GM18498 (cell line): ENCODE results near the gene ZNF763.
A peak's percentile ranks its signal among the peaks of the same experiment; 100 is the strongest.
"Not testable (repeated sequence)": the region's sequence is repeated elsewhere in the genome, so short reads cannot be mapped to it uniquely, and the experiment has no call there.

Experiments
- ATAC-seq: cut with Tn5 transposase; IDR thresholded peaks from one replicate; pipeline ENCODE4 v1.9.1; 2021; ENCODE audit warnings: mild to moderate bottlenecking, moderate library complexity; ENCODE audit not compliant: unreplicated experiment

ZNF763 gene

DNA sequence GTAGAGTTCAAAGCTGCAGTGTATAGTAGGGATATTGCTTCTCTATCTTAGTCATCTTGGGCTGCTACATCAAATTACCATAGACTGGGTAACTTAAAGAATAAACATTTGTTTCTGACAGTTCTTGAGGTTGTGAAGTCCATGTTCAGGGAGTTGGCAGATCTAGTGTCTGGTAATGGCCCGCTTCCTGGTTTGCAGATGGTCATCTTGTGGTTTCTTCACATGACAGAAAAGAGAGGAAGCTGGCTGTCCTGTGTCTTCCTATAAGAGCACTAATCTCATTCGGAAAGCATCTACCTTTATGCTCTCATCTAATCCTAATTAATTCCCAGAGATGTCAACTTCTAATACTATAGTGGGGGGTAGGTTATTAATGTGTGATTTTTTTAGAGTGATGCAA, 6.2 kb downstream of the ZNF763 start:
- ATAC-seq: no peak

DNA sequence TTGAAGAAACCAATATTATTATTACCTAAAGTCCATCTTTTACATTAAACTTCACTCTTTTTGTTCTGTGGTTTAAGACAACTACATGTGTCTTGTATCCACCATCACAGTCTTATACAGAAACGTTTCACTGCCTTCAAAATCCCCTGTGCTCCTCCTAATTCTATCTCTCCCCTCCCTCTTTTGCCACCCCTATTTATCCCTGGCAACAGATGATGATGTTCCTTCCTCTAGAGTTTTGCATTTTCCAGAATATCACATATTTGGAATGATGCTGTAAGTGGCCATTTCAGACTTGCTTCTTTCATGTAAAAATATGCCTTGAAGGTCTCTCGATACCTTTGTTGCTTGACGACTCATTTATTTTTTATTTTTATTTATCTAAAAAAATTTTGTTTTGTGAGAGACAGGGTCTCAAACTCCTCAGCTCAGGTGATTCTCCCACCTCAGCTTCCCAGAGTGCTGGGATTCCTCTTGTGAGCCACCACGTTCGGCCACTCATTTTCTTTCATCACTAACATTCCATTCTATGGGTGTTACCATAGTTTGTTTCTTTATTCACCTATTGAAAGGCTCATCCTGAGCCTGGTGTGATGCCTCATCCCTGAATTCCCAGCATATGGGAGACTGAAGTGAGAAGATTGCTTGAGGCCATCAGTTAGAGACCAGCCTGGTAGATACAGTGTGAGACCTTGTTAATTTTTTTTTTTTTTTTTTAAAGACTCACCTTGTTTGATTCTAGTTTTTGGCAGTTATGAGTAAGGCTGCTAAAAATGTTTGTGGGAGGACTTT, 8.4 kb downstream of the ZNF763 start:
- no peak for ATAC-seq

DNA sequence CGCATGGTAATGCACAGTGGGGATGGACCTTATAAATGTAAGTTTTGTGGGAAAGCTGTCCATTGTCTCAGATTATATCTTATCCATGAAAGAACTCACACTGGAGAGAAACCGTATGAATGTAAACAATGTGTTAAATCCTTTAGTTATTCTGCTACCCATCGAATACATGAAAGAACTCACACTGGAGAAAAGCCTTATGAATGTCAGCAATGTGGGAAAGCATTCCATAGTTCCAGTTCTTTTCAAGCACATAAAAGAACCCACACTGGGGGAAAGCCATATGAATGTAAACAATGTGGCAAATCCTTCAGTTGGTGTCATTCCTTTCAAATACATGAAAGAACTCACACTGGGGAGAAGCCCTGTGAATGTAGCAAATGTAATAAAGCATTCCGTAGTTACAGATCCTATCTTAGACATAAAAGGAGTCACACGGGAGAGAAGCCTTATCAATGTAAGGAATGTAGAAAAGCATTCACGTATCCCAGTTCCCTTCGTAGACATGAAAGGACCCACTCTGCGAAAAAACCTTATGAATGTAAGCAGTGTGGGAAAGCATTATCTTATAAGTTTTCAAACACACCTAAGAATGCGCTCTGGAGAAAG, 13.8 kb downstream of the ZNF763 start:
- ATAC-seq: no peak

DNA sequence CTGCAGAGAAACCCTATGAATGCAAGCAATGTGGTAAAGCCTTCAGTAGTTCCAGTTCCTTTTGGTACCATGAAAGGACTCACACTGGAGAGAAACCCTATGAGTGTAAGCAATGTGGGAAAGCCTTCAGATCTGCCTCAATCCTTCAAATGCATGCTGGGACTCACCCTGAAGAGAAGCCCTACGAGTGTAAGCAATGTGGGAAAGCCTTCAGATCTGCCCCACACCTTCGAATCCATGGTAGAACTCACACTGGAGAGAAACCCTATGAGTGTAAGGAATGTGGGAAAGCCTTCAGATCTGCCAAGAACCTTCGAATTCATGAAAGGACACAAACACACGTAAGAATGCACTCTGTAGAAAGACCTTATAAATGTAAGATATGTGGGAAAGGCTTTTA, 14.7 kb downstream of the ZNF763 start:
- ATAC-seq: no peak

DNA sequence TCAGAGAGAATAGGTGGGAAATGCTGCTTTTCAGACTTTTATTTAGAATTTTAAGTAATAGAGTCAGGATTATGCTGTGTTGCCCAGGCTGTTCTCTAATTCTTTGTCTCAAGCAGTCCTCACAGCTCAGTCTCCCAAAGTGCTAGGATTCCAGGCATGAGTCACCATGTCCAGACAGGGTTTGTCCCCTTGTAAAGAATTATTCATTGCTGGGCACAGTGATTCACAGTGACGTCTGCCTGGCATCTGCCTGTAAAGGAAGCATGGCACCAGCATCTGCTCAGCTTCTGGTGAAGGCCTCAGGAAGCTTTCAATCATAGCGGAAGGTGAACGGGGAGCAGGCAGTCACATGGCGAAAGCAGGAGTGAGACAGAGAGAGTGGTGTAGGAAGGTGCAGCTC, 17.7 kb downstream of the ZNF763 start:
- ATAC-seq: no peak

DNA sequence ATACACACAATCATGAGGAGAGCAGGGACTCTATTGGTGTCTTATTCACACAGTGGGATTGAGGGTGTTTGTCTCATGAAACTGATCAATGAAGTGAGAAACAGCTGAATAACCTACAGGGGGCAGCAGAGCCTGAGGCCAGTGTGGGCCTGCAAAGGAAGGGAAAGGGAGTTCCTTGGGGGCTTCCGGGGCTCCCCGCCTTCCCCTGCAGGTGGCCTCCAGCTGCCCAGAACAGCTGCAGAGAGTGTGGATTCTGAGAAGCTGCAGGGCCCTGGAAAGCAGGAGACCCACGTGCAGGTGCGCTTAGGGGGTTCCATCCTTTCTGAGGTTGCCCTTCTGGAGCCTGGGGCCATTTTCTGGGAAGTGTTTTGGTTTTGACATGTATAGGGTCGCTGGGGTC, 20.1 kb downstream of the ZNF763 start:
- ATAC-seq: no peak

DNA sequence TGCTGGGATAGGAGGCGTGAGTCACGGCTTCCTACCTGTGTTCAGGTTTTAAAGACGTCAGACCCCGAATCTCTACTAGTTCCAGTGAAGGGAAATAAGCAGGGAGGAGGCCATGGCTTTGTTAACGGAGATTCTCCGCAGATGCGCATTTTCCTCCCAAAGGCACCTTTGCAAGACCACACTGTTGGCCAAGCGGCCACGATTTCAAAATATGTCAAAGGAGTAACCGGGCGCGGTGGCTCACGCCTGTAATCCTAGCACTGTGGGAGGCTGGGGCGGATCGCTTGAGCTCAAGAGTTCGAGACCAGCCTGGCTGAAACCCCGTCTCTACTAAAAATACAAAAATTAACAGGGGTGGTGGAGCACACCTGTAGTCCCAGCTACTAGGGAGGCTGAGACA, 21.9 kb downstream of the ZNF763 start:
- ATAC-seq: no peak

DNA sequence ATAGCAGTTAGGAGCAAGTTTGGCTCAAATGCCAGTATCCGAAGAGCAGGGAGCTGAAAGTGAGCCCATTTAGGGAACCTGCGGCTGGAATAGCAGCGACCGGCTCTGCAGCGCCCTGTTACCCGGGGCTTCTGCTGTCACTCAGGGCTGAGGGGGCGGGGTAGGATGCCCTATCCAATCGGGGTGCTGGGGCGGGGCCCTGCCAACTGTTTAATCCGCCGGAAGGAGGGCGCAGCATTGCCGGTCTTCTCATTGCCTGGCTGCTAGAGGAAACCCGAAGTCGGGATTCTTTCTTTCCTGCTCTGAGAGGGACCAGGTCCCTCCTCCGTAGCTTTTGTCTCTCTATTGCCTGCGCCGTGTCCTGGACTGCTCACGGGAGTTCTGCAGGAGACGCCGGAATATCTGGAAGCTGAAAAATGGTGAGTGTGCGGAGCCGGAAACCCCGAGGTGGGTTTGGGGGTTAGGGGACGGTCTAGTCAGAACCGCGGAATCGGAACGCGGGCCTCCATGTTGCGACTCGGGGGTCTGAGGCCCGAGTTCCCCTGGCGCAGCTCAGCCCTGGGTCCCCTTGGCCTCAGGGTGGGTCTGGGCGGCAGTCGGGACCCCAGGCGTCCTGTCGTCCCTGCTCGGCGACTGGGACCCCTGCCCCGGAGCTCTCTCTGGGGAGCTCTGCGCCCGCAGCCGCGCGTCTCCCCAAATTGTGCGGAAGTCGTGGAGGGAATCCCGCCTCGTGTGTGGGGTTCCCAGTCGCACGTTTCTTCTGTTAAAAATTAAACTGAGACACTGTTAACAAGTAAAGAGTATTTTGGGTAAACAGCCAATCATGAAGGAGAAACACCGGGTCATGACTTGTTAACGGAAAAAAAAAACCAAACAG, 22.8 kb downstream of the ZNF763 start:
- ATAC-seq: peak; percentile 78

DNA sequence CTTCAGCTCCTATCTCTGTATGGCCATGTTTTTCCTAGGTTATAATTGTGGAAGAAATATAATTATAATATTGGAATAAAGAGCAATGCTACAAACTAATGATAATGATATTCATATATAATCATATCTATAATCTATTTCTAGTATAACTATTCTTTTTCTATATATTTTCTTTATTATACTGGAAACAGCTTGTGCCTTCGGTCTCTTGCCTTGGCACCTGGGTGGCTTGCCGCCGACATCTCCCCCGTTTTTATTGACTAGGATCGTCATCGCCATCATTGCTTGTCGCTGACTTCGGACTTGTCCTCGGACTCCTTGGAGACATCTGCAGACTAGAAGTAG, 24.2 kb downstream of the ZNF763 start:
- no peak for ATAC-seq

DNA sequence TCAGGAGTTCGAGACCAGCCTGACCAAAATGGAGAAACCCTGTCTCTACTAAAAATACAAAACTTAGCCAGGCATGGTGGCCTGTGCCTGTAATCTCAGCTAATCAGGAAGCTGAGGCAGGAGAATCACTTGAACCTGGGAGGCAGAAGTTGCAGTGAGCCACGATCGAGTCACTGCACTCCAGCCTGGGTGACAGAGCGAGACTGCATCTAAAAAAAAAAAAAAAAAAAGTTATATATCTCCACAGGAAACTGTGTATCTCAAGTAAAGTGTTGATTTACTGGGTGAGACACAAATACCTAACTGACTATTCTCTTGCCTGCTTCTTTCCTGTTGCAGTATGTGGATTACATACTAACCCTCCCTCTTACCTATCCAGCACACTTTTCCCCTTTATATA, 27.1 kb downstream of the ZNF763 start:
- ATAC-seq: not testable (repeated sequence)

DNA sequence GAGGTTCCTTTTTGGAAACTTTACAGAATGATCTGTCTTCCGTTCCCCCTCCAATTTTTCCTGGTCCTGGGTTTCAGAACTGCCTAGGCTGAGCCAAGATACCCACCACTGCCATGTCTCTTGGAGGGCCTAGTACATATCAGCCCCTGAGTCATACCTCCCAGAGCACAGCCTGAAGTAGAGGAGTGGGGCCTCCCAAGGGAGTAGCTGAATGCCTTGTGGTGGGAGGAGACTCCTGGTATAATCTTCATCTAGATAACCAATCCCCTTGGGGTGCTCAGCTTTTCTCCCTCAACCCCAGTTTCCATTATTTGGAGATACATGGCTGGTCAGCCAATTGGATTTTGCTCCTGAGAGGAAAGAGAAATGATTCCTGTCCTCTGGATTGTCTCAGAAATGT, 30.3 kb downstream of the ZNF763 start:
- ATAC-seq: no peak

DNA sequence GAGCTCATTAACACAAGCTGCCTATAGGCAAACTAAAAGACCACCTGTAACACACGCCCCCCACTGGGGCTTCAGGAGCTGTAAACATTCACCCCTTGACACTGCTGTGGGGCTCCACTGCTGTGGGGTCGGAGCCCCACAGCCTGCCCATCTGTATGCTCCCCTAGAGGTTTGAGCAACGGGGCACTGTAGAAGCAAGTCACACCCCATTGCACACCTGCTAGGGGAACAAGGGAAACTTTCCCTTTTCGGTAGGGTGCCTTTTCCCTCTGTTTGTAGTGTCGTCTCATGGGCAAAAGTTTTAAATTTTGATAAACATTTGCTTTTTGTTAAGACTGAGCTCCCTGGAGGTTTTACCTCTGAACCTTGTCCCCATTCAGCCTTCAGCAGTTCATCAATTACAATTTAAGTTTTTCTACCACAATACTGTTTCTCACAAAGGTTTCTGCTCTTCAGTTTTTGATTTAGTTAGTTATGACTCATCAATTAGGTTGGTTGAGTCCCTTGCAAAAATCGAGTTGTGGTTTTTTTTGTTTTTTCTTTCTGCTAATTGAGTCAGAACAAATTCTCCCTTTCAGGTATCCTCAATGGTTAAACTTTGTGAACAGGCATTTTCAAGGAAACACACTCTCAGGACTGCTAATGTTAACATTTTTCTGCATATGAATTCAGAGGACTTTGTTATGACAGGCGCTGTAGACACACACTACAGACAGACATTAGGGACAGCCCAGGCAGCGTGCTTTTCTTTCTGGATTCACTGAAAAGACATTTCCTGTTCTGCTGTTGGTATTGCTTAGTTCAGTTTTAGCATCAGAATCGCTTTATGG, 35.5 kb downstream of the ZNF763 start:
- peak; percentile 54 for ATAC-seq

DNA sequence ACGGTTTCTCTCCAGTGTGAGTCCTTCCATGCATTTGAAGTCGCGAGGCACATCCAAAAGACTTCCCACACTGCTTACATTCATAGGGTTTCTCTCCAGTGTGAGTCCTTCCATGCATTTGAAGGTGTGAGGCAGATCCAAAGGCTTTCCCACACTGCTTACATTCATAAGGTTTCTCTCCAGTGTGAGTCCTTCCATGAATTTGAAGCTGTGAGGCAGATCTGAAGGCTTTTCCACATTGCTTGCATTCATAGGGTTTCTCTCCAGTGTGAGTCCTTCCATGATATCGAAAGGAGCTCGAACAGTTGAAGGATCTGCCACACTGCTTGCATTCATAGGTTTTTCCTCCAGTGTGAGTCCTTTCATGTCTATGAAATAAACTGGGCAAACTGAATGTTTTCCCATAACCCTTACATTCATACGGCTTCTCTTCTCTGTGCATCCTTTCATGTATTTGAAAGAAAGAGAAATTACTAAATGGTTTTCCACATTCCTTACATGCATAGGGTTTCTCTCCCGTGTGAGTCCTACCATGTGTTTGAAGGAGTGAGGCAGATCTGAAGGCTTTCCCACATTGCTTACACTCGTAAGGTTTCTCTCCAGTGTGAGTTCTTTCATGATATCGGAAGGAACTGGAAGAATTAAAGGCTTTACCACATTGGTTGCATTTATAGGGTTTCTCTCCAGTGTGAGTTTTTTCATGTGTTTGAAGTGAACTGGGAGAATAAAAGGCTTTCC, 50.3 kb downstream of the ZNF763 start:
- no peak for ATAC-seq

DNA sequence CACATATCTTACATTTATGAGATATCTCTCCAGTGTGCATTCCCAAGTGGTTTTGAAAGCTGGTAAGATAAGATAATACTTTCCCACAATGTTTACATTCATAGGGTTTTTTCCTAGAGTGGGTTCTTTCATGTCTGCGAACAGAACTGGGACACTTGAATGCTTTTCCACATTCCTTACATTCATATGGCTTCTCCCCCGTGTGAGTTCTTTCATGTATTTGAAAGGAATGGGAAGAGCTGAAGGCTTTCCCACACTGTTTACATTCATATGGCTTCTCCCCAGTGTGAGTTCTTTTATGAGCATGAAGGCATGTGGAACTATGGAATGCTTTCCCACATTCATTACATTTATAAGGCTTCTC, 50.9 kb downstream of the ZNF763 start:
- ATAC-seq: no peak
